Measurements from ENCODE around the gene TMED6.
A peak's percentile ranks its signal among the peaks of the same experiment; 100 is the strongest.

The TMED6 gene

DNA sequence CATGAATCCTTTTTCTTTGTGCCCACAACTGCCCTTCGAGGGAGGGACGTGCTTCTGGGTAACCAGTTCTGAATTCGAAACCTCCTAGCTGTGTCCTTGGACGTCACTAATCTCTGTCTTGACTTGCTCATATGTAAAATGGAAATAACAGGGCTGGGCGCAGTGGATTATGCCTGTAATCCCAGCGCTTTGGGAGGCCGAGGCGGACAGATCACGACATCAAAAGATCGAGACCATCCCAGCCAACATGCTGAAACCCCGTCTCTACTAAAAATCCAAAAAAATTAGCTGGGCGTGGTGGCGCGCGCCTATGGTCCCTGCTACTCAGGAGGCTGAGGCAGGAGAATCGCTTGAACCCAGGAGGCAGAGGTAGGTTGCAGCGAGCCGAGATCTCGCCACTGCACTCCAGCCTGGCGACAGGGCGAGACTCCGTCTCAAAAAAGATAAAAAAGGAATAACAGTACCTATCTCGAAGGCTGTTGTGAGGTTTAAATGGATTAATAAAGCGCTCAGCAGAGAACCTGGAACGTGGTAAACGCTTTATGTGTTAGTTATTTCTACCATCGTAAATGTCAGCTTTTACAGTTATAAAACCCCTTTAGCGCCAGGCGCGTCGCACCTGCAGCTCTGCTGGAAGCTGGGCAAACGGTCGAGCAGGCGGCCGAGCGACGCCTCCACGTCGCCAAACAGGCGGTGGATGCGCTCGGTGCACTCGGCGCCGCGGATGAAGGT is 12.9 kb downstream of the TMED6 start:
- Histone ChIP-seq H4K8ac (ENCODE audit: low read depth, low read length) (no peak overlapping the region), H3K4me2 (ENCODE audit: insufficient read depth, low read length, poor library complexity, severe bottlenecking) (peak overlapping the region; percentile 87), H3K27ac (replicated peaks; ENCODE audit: low read length) (peak overlapping the region; percentile 71), H2BK5ac (ENCODE audit: low read length) (peak overlapping the region; percentile 88), H3K18ac (ENCODE audit: low read length) (peak overlapping the region; percentile 91), H3K14ac (ENCODE audit: low read length) (peak overlapping the region; percentile 42), H2BK12ac (ENCODE audit: low read length) (no peak overlapping the region), H3K36me3 (replicated peaks in 1 of 2; ENCODE audit: control insufficient read depth in 2 of 2, insufficient read depth in 2 of 2, low read length in 2 of 2) (peaks cover 33 to 77% of the 10 kb centered on the region in 2 donors), H3K9me3 (replicated peaks in 1 of 2; ENCODE audit: control insufficient read depth in 2 of 2, insufficient read depth in 1 of 2, low read depth in 1 of 2, low read length in 2 of 2) (no peaks in the 10 kb centered on the region), H3K4me3 (ENCODE audit: low read length in 2 of 2) (peak overlapping the region; percentile 72 to 95), H4K91ac (ENCODE audit: low read depth, low read length, poor library complexity) (no peak overlapping the region), H3K27me3 (ENCODE audit: control insufficient read depth in 3 of 3, insufficient read depth in 3 of 3, low read depth in 1 of 3, low read length in 3 of 3) (no peaks in the 10 kb centered on the region), H2AFZ (ENCODE audit: low read length) (peak overlapping the region; percentile 90), H3K4ac (ENCODE audit: low read length) (peak overlapping the region; percentile 89), H3K23ac (ENCODE audit: low read depth, low read length, poor library complexity) (peak overlapping the region; percentile 97), H3K9ac (ENCODE audit: low read depth, low read length, poor library complexity) (peak overlapping the region; percentile 98), H3K4me1 (ENCODE audit: control insufficient read depth in 2 of 2, insufficient read depth in 1 of 2, low read depth in 1 of 2, low read length in 2 of 2) (peaks cover 7 to 13% of the 10 kb centered on the region in 2 donors), H2AK5ac (ENCODE audit: low read depth, low read length) (peak overlapping the region; percentile 68), H3K79me1 (ENCODE audit: low read depth, low read length) (peaks cover 14% of the 10 kb centered on the region), H2BK120ac (ENCODE audit: low read depth, low read length) (no peak overlapping the region), H2BK15ac (ENCODE audit: low read length) (no peak overlapping the region)
- no peak for DNase-seq (ENCODE audit: low spot score)
- WGBS, 2 donors (ENCODE audit: extremely low coverage in 2 of 2, insufficient read length in 2 of 2, insufficient replicate concordance in 1 of 2), result no CpG with 5 or more reads among the region's 46 CpGs

DNA sequence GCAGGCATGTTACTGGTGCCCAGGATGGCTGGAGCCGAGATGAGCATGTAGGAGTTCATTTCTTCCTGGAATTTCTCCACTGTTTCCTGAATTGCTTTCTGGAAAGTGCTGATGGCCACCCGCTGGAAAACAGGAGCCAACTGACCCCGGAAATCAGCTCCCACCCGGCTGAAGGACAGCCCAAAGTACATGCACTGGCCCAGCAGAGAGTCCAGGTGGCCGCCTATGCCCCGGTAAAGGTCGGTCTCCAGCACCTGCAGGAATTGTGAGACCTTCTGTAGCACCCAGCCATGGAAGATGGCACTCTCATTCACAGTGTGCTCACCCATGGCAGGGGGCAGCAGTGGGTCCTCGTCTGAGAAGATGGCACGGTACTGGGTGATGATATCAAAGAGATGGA is 16.9 kb downstream of the TMED6 start:
- H3K36me3 ChIP-seq (replicated peaks in 1 of 2; ENCODE audit: control insufficient read depth in 2 of 2, insufficient read depth in 2 of 2, low read length in 2 of 2), result peaks cover 34 to 75% of the 10 kb centered on the region in 2 donors
- H2AK5ac ChIP-seq (ENCODE audit: low read depth, low read length), result no peak overlapping the region
- no peak overlapping the region for H4K8ac ChIP-seq (ENCODE audit: low read depth, low read length)
- no peak overlapping the region for H4K91ac ChIP-seq (ENCODE audit: low read depth, low read length, poor library complexity)
- whole genome bisulfite sequencing, 2 donors (ENCODE audit: extremely low coverage in 2 of 2, insufficient read length in 2 of 2, insufficient replicate concordance in 1 of 2), result no CpG with 5 or more reads among the region's 9 CpGs
- H3K23ac ChIP-seq (ENCODE audit: low read depth, low read length, poor library complexity), result no peak overlapping the region
- no peak overlapping the region for H2BK120ac ChIP-seq (ENCODE audit: low read depth, low read length)
- H3K27me3 ChIP-seq (ENCODE audit: control insufficient read depth in 3 of 3, insufficient read depth in 3 of 3, low read depth in 1 of 3, low read length in 3 of 3), result no peaks in the 10 kb centered on the region
- no peak overlapping the region for H3K18ac ChIP-seq (ENCODE audit: low read length)
- H2BK12ac ChIP-seq (ENCODE audit: low read length), result no peak overlapping the region
- no peak overlapping the region for H3K9ac ChIP-seq (ENCODE audit: low read depth, low read length, poor library complexity)
- no peaks in the 10 kb centered on the region for H3K9me3 ChIP-seq (replicated peaks in 1 of 2; ENCODE audit: control insufficient read depth in 2 of 2, insufficient read depth in 1 of 2, low read depth in 1 of 2, low read length in 2 of 2)
- no peak overlapping the region for H3K4ac ChIP-seq (ENCODE audit: low read length)
- no peak overlapping the region for H2AFZ ChIP-seq (ENCODE audit: low read length)
- H2BK15ac ChIP-seq (ENCODE audit: low read length), result no peak overlapping the region
- no peak for DNase-seq (ENCODE audit: low spot score)
- no peak overlapping the region for H3K27ac ChIP-seq (replicated peaks; ENCODE audit: low read length)
- H3K4me2 ChIP-seq (ENCODE audit: insufficient read depth, low read length, poor library complexity, severe bottlenecking), result no peak overlapping the region
- peaks cover 6 to 14% of the 10 kb centered on the region in 2 donors for H3K4me1 ChIP-seq (ENCODE audit: control insufficient read depth in 2 of 2, insufficient read depth in 1 of 2, low read depth in 1 of 2, low read length in 2 of 2)
- H2BK5ac ChIP-seq (ENCODE audit: low read length), result no peak overlapping the region
- peaks cover 17% of the 10 kb centered on the region for H3K79me1 ChIP-seq (ENCODE audit: low read depth, low read length)
- H3K4me3 ChIP-seq (ENCODE audit: low read length in 2 of 2), result no peak overlapping the region
- no peak overlapping the region for H3K14ac ChIP-seq (ENCODE audit: low read length)

DNA sequence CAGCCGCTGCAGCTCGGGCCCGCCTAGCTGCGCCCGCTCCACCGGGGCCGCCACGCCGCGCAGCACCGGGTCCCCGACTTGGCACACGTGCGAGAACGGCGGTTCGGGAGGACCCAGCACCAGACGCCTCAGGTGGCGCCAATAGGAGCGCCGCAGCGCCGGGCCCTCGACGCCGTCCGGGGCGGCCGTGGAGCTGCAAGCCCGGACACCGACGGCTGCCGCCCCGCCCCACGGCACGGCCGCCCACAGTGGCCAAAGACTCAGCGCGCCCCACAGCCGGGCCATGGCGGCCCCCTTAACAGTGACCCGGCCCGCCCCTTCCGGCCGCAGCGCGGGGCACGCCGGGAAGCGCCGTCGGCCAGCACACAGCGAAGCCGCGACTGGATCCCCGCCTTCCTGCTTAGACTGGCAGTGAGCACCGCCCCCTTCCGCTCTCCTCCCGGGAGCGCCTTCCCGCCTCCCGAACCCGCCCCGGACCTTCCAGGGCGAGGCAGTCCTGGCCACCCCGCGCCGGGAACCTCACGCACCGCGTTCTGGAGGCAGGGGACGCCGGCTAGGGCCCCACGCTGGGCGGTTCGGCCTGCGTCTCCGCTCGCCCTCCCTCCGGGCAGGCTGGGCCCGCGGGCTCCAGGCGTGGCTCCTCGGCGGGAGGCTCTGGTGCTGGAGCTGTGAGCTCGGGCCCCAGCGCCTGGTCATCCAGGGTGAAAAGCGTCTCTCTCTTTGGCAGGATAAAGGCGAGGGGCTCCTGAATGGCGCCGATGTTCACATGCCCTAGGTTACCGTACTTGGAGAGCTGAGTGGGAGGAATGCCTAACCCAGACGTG is 21.1 kb downstream of the TMED6 start, which contains the start of gene PDF:
Gene PDF, minus strand, starts transcription at position 303 of the 824 bp plus-strand sequence. Its CDS starts 18 bp downstream, at position 285.
- peak within 1 kb of the TSS; percentile 80 for H3K4ac ChIP-seq (ENCODE audit: low read length)
- H2AK5ac ChIP-seq (ENCODE audit: low read depth, low read length), result peak within 1 kb of the TSS; percentile 87
- peak within 1 kb of the TSS; percentile 65 for H2BK120ac ChIP-seq (ENCODE audit: low read depth, low read length)
- no peak within 1 kb of the TSS for H2BK15ac ChIP-seq (ENCODE audit: low read length)
- no peaks in the 10 kb centered on the region for H3K27me3 ChIP-seq (ENCODE audit: control insufficient read depth in 3 of 3, insufficient read depth in 3 of 3, low read depth in 1 of 3, low read length in 3 of 3)
- H2AFZ ChIP-seq (ENCODE audit: low read length), result peak within 1 kb of the TSS; percentile 96
- H3K9ac ChIP-seq (ENCODE audit: low read depth, low read length, poor library complexity), result peak within 1 kb of the TSS; percentile 99
- peaks cover 55 to 90% of the 10 kb centered on the region in 2 donors for H3K36me3 ChIP-seq (replicated peaks in 1 of 2; ENCODE audit: control insufficient read depth in 2 of 2, insufficient read depth in 2 of 2, low read length in 2 of 2)
- peak within 1 kb of the TSS; percentile 53 for H4K8ac ChIP-seq (ENCODE audit: low read depth, low read length)
- peak within 1 kb of the TSS; percentile 99 for H3K23ac ChIP-seq (ENCODE audit: low read depth, low read length, poor library complexity)
- H2BK12ac ChIP-seq (ENCODE audit: low read length), result peak within 1 kb of the TSS; percentile 89
- H3K27ac ChIP-seq (replicated peaks; ENCODE audit: low read length), result peak within 1 kb of the TSS; percentile 89
- peaks cover 15 to 16% of the 10 kb centered on the region in 2 donors for H3K4me1 ChIP-seq (ENCODE audit: control insufficient read depth in 2 of 2, insufficient read depth in 1 of 2, low read depth in 1 of 2, low read length in 2 of 2)
- H3K4me2 ChIP-seq (ENCODE audit: insufficient read depth, low read length, poor library complexity, severe bottlenecking), result peak within 1 kb of the TSS; percentile 96
- peaks cover 17% of the 10 kb centered on the region for H3K79me1 ChIP-seq (ENCODE audit: low read depth, low read length)
- no peaks in the 10 kb centered on the region for H3K9me3 ChIP-seq (replicated peaks in 1 of 2; ENCODE audit: control insufficient read depth in 2 of 2, insufficient read depth in 1 of 2, low read depth in 1 of 2, low read length in 2 of 2)
- H3K18ac ChIP-seq (ENCODE audit: low read length), result peak within 1 kb of the TSS; percentile 98
- H4K91ac ChIP-seq (ENCODE audit: low read depth, low read length, poor library complexity), result no peak within 1 kb of the TSS
- peak; percentile 87 for DNase-seq (ENCODE audit: low spot score)
- H2BK5ac ChIP-seq (ENCODE audit: low read length), result peak within 1 kb of the TSS; percentile 87
- H3K4me3 ChIP-seq (ENCODE audit: low read length in 2 of 2), result peak within 1 kb of the TSS; percentile 85 to 92
- peak within 1 kb of the TSS; percentile 98 for H3K14ac ChIP-seq (ENCODE audit: low read length)
- WGBS, 2 donors (ENCODE audit: extremely low coverage in 2 of 2, insufficient read length in 2 of 2, insufficient replicate concordance in 1 of 2), result no CpG with 5 or more reads among the region's 93 CpGs

Data from neuronal stem cell (in vitro differentiated cells).